GM19455 (cell line): ENCODE data around the gene OR2S2.
"Not testable (repeated sequence)": the region's sequence is repeated elsewhere in the genome, so short reads cannot be mapped to it uniquely, and the experiment has no call there.

ENCODE experiments used
- ATAC-seq: cut with Tn5 transposase; IDR thresholded peaks from one replicate; pipeline ENCODE4 v1.9.1; 2021; ENCODE audit not compliant: unreplicated experiment

The OR2S2 gene, protein sequence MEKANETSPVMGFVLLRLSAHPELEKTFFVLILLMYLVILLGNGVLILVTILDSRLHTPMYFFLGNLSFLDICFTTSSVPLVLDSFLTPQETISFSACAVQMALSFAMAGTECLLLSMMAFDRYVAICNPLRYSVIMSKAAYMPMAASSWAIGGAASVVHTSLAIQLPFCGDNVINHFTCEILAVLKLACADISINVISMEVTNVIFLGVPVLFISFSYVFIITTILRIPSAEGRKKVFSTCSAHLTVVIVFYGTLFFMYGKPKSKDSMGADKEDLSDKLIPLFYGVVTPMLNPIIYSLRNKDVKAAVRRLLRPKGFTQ

GRCh38 chr9:35958104-35958837 is at the start of gene OR2S2:
Gene OR2S2 (minus strand): TSS chr9:35958154. CDS start chr9:35958098, 56 bp downstream.
- ATAC-seq = no peak

DNA sequence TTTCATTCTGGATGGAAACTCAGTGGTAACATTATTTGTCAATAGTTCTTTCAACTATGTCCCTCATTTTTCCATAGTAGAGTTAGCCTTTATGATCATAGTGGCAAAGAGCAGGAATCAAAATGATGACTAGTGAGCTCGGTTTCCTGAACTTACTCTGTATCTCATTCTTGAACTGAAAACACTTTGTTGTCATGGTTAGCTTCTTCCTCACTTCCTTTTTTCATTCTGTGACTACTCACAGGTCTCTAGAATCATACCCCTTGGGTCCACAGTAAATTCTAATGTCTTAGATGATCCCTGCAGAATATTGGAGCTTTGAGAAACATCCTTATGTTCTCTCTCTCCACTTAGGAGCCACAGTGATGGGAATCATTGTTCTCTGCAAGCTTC is 49.4 kb upstream of the OR2S2 start:
- ATAC-seq = no peak

- no peak for ATAC-seq
Observed at GRCh38 chr9:36006549-36007315, 48.8 kb upstream of the OR2S2 start.

DNA sequence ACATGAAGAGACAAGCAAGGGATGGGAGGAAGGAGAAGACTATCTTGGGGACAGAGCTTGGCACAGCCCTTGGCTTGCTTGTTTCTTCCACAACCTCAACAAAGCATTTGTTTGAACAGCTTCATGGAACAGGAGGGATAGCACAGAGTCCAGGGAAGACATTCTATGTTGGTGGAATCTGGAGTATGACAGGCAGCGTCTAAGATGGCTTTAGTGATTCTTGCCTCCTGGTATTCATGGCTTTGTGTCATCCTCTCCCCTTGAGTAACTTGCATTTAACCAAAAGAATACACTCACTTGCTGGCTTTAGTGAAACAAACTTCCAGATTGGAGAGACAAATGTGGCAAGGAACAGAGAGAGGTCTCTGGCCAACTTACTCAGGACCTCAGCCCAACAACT is 47.9 kb upstream of the OR2S2 start:
- no peak for ATAC-seq

DNA sequence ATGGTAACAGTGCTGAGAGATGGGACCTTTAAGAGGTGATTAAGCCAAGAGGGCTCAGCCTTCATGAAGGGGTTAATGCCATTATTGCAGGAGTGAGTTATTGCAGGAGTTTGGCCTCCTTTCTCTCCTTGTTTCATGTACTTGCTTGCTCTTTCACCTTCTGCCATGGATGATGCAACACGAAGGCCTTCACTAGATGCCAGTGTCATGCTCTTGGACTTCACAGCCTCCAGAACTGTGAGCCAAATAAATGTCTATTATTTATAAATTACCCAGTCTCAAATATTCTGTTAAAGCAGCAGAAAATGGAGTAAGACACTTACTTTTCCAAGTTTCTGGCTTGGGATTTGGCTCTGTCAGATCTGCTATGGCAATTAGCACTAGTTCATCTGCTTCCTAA is 40.4 kb upstream of the OR2S2 start:
- ATAC-seq = no peak

DNA sequence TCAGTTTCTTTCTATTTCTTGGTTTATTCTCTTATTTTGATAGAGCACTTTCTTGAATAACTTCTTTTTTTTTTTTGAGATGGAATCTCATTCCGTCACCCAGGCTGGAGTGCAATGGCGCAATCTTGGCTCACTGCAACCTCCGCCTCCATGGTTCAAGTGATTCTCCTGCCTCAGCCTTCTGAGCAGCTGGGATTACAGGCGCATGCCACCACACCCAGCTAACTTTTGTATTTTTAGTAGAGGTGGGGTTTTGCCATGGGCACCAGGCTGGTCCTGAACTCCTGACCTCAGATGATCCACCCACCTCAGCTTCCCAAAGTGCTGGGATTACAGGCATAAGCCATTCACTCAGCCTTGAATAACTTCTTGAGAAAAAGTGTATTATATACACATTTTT is 39.1 kb upstream of the OR2S2 start:
- ATAC-seq = not testable (repeated sequence)

DNA sequence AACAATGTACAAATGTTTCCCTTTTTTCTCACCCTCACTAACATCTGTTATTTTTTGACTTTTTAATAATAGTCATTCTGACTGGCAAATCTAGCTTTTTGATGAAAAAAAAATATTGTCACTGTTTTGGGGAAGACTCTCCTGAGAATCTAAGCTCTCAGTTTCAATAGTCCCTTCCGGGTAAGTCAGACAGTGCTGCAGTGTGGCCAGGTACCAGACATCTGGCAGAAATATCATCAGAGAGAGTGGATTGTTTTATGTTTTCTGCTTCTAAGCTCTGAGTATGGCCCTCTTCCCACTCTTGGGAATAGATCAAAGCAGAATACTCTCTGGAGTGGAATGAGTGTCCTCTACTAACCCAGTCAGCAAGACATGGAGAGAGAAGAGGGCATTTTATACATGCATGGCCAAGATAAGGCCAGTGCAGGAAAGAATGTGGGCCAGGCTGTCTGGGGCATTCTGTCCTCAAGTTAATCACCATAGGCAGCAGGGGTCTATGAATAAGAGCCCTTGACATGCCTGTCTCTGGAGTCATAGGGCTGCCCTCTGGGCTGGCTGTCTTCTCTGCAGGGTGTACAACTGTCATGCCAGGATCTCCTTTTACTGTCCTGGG is 38.5 kb upstream of the OR2S2 start:
- ATAC-seq = no peak

DNA sequence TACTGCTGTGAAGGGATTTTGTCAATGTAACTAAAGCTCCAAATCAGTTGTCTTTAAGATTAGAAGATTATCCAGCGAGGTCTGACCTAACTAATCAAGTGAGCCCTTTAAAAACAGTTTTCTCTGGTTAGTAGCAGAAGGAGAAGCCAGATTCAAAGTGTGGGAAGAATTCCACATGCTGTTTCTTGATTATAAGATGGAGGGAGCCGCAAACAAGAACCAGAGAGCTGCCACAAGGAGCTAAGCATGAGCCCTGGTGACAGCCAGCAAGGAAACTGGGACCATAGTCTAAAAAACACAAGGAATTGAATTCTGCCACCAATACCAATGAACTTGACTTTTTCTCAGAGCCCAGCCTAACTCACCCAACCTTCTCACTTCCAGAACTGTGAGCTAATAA is 37.0 kb upstream of the OR2S2 start:
- ATAC-seq = no peak

DNA sequence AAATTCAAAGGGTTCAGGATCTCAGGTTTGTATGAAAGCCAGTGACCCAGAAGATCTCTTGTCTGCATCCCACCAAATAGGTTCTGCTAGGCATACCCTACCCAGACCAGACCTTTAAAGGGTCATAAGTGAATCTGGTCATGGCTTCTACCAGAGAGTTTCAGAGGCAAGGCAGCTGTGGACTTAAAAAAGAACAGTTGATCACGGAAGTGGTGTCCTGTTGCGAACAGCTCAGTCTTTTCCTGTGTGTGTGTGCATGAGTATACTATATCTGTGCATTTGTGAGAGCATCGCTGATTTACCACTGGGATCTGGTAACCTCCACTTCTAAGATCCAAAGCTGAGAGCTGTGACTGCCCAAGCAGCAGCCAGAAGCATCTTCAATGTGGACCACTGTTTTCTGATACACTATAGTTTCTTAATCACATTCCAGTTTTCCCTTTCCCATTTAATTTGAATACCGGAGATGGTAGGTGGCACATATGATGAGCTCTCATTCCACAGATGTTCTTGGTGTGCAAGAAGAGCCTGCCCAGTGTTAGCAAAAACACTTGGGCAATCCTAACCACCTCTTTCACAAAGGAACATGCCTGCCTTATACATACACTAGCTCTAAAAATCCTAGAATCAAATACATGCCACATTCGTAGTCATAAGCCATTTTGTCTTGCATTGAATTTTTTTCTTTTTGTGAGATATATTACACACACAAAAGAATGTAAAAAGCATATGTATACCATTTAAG is 36.2 kb upstream of the OR2S2 start:
- ATAC-seq = no peak

DNA sequence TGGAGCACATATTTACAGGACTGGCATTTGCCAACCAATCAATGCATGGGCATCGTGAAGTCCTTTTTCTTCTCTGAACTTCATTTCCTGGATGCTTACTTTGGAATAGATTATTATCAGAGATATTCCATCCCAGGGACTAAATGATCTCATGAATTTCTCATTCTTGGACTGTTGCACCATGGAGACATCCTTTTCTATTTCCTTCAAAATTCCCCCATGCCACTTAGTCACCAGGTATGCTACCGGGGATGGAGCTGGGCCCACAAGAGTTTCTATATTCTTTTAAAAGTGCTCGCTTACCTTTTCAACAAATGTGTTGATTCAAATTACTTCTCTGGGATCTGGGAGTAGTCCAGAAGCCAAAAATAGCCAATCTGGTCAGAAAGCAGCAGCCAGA is 35.2 kb upstream of the OR2S2 start:
- ATAC-seq = not testable (repeated sequence)

- no peak for ATAC-seq
Observed at GRCh38 chr9:35990155-35990554, 32.2 kb upstream of the OR2S2 start.

- no peak for ATAC-seq
Observed at GRCh38 chr9:35984021-35984420, 26.1 kb upstream of the OR2S2 start.

DNA sequence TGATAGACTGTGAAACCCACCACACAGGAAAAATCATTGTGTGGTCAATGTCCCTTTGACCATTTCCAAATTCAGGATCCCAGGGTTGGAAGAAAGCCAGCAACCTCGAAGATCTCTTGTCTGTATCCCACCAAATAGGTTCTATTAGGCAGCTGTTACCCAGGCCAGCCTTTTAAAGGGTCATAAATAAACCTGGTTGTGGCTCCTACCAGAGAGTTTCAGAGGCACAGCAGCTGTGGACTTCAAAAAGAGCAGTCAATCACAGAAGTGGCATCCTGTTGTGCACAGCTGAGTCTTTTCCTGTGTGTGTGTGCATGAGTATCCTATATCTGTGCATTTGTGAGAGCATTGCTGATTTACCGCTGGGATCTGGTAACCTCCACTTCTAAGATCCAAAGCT is 23.7 kb upstream of the OR2S2 start:
- no peak for ATAC-seq

DNA sequence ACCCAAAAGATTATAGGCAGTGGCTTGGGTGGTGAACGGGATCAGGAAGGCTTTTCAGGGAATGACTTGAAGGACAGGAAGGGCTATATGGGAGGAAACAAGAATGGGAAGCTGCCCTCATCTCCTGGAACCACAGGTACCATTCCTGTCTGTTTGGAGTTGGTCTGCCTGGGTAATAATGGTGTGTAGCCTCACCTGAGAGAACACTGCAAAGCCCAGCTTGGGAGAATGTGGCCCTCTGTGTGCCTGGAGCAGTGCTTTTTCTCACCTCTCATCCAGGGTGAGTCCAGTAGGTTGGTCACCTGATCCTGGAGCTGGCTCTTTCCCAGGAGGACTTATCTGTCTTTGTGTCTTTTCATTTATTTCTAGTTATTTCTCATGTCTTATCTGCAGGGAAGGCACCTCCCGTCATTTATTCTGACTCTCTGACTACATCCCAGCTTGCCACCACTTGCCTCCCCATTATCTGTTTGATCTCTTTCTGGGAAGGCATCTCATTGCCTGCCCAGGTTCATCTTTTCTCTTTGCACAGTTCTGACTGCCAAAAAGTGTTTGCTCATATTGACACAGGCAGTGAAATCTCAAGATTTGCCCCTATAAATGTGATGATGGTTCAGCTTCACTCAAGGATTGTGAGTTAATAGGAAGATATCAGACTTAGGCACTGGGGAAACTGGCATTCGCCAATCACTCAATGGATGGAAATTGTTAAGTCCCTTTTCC is 22.5 kb upstream of the OR2S2 start:
- ATAC-seq = no peak

GRCh38 chr9:35978792-35979191 is 20.8 kb upstream of the OR2S2 start:
- ATAC-seq = no peak

- no peak for ATAC-seq
Observed at GRCh38 chr9:35976726-35977125, 18.8 kb upstream of the OR2S2 start.

DNA sequence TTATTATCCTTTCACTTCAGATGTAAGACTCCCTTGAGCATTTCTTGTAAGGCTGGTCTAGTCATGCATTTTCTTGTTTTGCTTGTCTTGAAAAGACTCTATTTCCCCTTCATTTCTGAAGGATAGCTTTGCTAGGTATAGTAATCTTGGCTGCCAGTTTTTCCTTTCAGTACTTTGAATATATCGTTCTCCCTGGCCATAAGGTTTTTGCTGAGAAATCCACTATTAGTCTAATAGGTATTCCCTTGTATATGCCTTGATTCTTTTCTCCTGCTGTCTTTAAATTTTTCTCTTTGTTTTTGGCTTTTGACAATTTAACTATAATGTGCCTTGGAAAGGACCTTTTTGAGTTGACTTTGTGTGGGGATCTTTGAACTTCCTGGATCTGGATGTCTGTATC is 16.8 kb upstream of the OR2S2 start:
- ATAC-seq = no peak

DNA sequence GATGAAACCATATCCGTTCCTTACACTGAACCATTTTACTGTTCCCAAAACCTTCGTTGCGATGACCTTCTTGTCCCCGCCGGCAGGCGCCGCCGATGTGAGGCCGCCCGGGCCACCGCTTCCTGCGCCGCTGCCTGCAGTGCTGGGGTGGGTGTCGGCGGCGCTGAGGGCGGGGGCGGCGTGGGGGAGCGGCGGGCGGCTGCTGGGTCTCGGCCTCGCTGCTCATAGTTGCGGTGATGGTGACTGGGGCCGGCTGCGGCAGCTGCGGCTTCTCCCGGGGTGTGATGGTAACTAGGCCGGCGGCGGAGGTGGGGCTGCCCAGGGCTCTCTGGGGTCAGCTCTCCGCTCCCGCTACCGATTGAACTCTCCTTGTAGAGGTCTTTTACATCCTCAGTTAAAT is 14.1 kb upstream of the OR2S2 start:
- ATAC-seq = no peak

DNA sequence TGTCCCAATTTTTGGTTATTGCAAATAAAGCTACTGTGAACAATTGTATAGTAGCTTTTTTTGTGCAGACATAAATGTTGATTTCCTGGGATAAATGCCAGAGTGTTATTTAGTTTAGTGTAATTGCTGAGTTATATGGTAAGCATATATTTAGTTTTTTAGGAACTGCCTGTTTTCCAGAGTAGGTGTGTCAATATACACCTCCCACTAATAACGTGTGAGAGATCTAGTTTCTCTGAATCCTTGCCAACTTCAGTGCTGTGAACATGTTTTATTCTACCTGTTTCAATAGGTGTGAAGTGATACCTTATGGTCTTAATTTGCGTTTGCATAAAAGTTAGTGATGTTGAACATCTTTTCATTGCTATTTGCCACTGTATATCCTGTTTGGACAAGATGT is 9.1 kb upstream of the OR2S2 start:
- ATAC-seq = no peak

GRCh38 chr9:35966433-35966832 is 8.5 kb upstream of the OR2S2 start:
- no peak for ATAC-seq
